ENCODE measurements around the gene SORCS2.

GRCh38 chr4:7436256-7436655 is 243.9 kb downstream of the SORCS2 start:
- no peak for TF ChIP-seq EZH2phosphoT487 (IDR thresholded peaks at IDR 0.05; ENCODE audit: borderline replicate concordance, low read depth, low read length)
- TF ChIP-seq CTCF (conservative IDR thresholded peaks at IDR 0.05; ENCODE audit: low read length): no peak

Measured in OCI-LY7 (cell line).